Activated T-cell treated with anti-CD3 and anti-CD28 coated beads for 24 hours (primary cell): Measurements from ENCODE around the gene ATP9B.
"Not testable (repeated sequence)": the region's sequence is repeated elsewhere in the genome, so short reads cannot be mapped to it uniquely, and the experiment has no call there.

Experiments used
- DNase-seq: peaks from one replicate; pipeline ENCODE4 v3.0.0-alpha.2; 2020; ENCODE audit warnings: low read depth

Gene ATP9B

GRCh38 chr18:79071037-79071436 is 1.8 kb downstream of the ATP9B start:
- no peak for DNase-seq

GRCh38 chr18:79071503-79072210 is 2.5 kb downstream of the ATP9B start:
- no peak for DNase-seq

GRCh38 chr18:79072655-79073054 is 3.5 kb downstream of the ATP9B start:
- DNase-seq = not testable (repeated sequence)

- no peak for DNase-seq
These were observed 8.0 kb downstream of the ATP9B start for GRCh38 chr18:79077181-79077580.

- DNase-seq = not testable (repeated sequence)
These were observed 9.6 kb downstream of the ATP9B start for GRCh38 chr18:79078791-79079190.

GRCh38 chr18:79092874-79093273 is 23.7 kb downstream of the ATP9B start:
- DNase-seq = no peak

GRCh38 chr18:79093986-79094385 is 24.8 kb downstream of the ATP9B start:
- no peak for DNase-seq

- no peak for DNase-seq
These were observed 26.0 kb downstream of the ATP9B start for GRCh38 chr18:79095216-79095615.

GRCh38 chr18:79100944-79101343 is 31.8 kb downstream of the ATP9B start:
- DNase-seq = no peak

GRCh38 chr18:79102886-79103285 is 33.7 kb downstream of the ATP9B start:
- DNase-seq = no peak

GRCh38 chr18:79104137-79104536 is 34.9 kb downstream of the ATP9B start:
- DNase-seq = no peak

- no peak for DNase-seq
These were observed 36.3 kb downstream of the ATP9B start for GRCh38 chr18:79105455-79105854.

GRCh38 chr18:79106084-79106483 is 36.9 kb downstream of the ATP9B start:
- DNase-seq = no peak

GRCh38 chr18:79107886-79108285 is 38.7 kb downstream of the ATP9B start:
- no peak for DNase-seq

- no peak for DNase-seq
These were observed 39.5 kb downstream of the ATP9B start for GRCh38 chr18:79108549-79109215.

GRCh38 chr18:79111483-79111882 is 42.3 kb downstream of the ATP9B start:
- DNase-seq = no peak

GRCh38 chr18:79117385-79117784 is 48.2 kb downstream of the ATP9B start:
- DNase-seq = no peak

GRCh38 chr18:79117788-79118187 is 48.6 kb downstream of the ATP9B start:
- DNase-seq = no peak

- DNase-seq = no peak
These were observed 49.6 kb downstream of the ATP9B start for GRCh38 chr18:79118797-79119196.

- no peak for DNase-seq
These were observed 52.7 kb downstream of the ATP9B start for GRCh38 chr18:79121746-79122474.

- DNase-seq = no peak
These were observed 54.8 kb downstream of the ATP9B start for GRCh38 chr18:79123948-79124347.

- no peak for DNase-seq
These were observed 59.9 kb downstream of the ATP9B start for GRCh38 chr18:79129120-79129519.

GRCh38 chr18:79133724-79134123 is 64.5 kb downstream of the ATP9B start:
- no peak for DNase-seq
